Measurements from ENCODE around the gene CFAP90. TPM values are rescaled to one million over a fixed set of nuclear protein-coding genes. Genes with fewer than 3 reads are reported as not detected.

Gene CFAP90
- total RNA-seq, 4 donors from 2014 or later: not detected

DNA sequence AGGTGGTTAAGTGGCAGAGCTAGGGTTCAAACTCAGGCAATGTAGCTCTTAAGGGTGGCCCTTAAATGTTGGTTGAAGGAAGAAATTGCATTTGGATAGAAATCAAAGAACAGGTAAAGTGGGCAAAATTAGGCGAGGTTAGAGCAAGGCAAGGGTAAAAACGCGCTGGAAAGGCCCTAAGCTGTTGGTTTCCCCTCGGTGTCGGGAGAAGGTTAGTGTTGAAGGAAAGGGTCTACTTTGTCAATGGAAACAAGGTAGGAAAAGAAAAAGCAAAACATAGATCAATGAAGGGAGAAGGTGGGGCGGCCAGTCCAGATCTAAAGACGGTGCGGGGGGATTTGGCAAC lies 17.5 kb upstream of the CFAP90 start:
- DNase-seq: no peak
- no peaks in the 10 kb centered on the region for H3K27me3 ChIP-seq
- peak overlapping the region; percentile 83 to 99 (median 94) for H3K4me3 ChIP-seq
- TF ChIP-seq, protein P1, sequence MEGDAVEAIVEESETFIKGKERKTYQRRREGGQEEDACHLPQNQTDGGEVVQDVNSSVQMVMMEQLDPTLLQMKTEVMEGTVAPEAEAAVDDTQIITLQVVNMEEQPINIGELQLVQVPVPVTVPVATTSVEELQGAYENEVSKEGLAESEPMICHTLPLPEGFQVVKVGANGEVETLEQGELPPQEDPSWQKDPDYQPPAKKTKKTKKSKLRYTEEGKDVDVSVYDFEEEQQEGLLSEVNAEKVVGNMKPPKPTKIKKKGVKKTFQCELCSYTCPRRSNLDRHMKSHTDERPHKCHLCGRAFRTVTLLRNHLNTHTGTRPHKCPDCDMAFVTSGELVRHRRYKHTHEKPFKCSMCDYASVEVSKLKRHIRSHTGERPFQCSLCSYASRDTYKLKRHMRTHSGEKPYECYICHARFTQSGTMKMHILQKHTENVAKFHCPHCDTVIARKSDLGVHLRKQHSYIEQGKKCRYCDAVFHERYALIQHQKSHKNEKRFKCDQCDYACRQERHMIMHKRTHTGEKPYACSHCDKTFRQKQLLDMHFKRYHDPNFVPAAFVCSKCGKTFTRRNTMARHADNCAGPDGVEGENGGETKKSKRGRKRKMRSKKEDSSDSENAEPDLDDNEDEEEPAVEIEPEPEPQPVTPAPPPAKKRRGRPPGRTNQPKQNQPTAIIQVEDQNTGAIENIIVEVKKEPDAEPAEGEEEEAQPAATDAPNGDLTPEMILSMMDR (IDR thresholded peaks at IDR 0.05): no peak
- no peak for TF ChIP-seq POLR2A (IDR thresholded peaks at IDR 0.05)
- peak overlapping the region; percentile 76 to 88 (median 86) for H3K27ac ChIP-seq
- peaks cover 0 to 24% (median 0%) of the 10 kb centered on the region in 3 donors for H3K36me3 ChIP-seq
- H3K9me3 ChIP-seq: no peaks in the 10 kb centered on the region
- peaks cover 0 to 33% (median 9%) of the 10 kb centered on the region in 4 donors for H3K4me1 ChIP-seq

DNA sequence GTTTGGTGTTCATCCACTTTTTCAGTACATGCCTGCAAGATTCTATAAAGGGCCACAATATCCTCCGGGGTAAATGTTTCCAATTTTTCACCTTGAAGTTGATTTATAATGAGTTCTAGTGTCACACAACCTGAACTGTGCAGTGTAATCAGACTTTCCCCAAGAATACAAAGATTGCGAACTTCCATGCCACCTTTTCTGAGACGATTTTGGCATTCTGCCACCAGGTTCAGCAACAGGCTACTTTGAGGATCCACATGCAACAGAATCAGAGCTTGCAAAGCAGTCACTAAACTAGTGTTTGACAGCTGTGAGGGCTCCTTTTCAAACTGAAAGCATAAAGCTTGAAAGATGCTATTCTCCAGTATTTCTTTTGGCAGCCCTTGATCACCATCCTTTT lies 16.3 kb upstream of the CFAP90 start:
- H3K27me3 ChIP-seq: no peaks in the 10 kb centered on the region
- no peak for DNase-seq
- H3K4me1 ChIP-seq: peaks cover 0 to 33% (median 9%) of the 10 kb centered on the region in 4 donors
- H3K36me3 ChIP-seq: peaks cover 0 to 21% (median 0%) of the 10 kb centered on the region in 3 donors
- no peak overlapping the region for H3K4me3 ChIP-seq
- H3K27ac ChIP-seq: no peak overlapping the region
- H3K9me3 ChIP-seq: no peaks in the 10 kb centered on the region
- TF ChIP-seq, protein P1 (IDR thresholded peaks at IDR 0.05): no peak
- TF ChIP-seq POLR2A (IDR thresholded peaks at IDR 0.05): no peak

DNA sequence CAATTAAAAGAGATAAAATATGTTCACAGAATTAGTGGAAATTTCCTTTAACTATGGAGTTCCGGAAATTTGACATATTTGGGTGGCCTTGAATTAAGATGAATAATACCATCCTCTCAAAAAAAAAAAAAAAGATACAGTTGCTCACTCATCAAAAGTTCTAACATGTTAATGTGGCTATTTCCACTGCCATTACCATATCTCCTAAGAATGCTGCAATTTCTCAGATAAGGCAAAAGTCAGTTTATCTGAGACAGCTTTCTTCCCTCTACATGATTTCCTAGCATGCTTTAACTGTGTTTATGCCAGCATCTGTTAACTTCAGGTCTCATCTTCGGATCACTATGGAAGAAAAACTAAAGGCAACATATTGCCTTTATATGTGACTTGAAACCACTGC lies 15.3 kb upstream of the CFAP90 start:
- H3K4me1 ChIP-seq: peaks cover 0 to 29% (median 3%) of the 10 kb centered on the region in 4 donors
- no peak for TF ChIP-seq POLR2A (IDR thresholded peaks at IDR 0.05)
- TF ChIP-seq, protein P1 (IDR thresholded peaks at IDR 0.05): no peak
- no peak overlapping the region for H3K4me3 ChIP-seq
- no peaks in the 10 kb centered on the region for H3K9me3 ChIP-seq
- H3K27ac ChIP-seq: no peak overlapping the region
- H3K36me3 ChIP-seq: peaks cover 0 to 32% (median 0%) of the 10 kb centered on the region in 3 donors
- no peak for DNase-seq
- H3K27me3 ChIP-seq: no peaks in the 10 kb centered on the region

DNA sequence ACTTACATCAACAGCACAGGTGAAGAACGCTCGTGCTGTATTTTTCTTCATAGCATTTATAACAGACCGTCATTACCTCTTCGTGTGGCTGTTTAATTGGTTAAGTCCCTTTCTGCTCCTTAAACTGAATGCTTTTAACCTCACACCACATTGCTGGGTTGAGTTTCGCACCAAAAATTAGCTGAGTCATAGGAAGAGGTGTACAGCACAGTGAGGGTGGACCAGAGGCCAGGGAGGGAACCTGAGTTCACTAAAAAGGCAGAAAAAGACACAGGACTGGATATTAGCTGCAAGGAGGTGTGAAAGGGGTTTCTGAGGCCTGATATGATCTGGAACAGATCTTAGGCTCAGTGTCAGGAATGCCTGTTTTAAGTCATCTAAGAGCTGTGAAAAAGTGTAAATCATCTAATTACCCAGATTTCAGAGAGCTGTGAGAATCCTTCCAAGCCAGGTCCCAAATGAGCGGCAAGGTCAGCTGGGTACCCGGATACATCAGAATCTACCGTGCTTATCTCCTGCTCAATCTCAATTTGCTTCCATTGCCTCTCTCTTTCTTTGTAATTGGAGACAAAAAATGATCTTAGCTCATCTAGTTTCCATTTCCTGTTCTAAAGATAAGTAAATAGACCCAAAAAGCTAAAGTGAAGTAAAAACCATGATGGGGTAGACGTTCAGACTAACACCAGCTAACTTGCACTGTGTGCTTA lies 7.1 kb upstream of the CFAP90 start:
- no peaks in the 10 kb centered on the region for H3K27me3 ChIP-seq
- H3K4me1 ChIP-seq: no peaks in the 10 kb centered on the region
- H3K27ac ChIP-seq: no peak overlapping the region
- no peak for DNase-seq
- no peak overlapping the region for H3K4me3 ChIP-seq
- no peaks in the 10 kb centered on the region for H3K9me3 ChIP-seq
- H3K36me3 ChIP-seq: peaks cover 0 to 43% (median 0%) of the 10 kb centered on the region in 3 donors
- TF ChIP-seq, protein P1 (IDR thresholded peaks at IDR 0.05): no peak
- TF ChIP-seq POLR2A (IDR thresholded peaks at IDR 0.05): no peak

DNA sequence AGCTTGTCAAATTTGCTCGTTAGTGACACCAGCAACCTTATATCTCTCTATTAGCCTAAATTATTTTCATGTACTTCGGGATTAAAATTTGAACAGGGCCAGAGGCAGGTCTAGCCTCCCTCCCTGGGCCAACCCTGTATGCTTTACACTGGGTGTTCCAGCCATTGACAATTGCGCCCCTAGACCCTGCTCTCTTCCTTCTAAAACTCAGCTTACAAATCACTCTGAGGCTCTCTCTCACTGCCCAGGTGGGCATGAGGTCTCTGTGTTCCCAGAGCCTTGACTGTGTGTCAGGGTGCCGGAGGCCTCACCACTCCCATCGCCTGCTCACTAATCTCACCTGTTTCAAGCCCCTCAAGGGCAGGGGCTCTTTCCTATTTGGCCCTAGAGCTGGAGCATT lies 6.4 kb upstream of the CFAP90 start:
- TF ChIP-seq, protein P1 (IDR thresholded peaks at IDR 0.05): no peak
- no peak for TF ChIP-seq POLR2A (IDR thresholded peaks at IDR 0.05)
- peaks cover 0 to 38% (median 0%) of the 10 kb centered on the region in 3 donors for H3K36me3 ChIP-seq
- H3K4me1 ChIP-seq: no peaks in the 10 kb centered on the region
- no peak overlapping the region for H3K4me3 ChIP-seq
- H3K9me3 ChIP-seq: no peaks in the 10 kb centered on the region
- H3K27me3 ChIP-seq: no peaks in the 10 kb centered on the region
- no peak overlapping the region for H3K27ac ChIP-seq
- no peak for DNase-seq

All from Peyer's patch (tissue), 4 donors.